SK-N-MC (cell line): Measurements from ENCODE around the gene ATP5F1E.

Source experiments
- EZH2 ChIP-seq: fragments of 200-600 bp; sonication (generic); IDR thresholded peaks from one replicate; pipeline ENCODE4 v1.6.1; 2017; ENCODE audit warnings: antibody characterized with exemption
- POLR2AphosphoS5 ChIP-seq: IDR thresholded peaks from 2 replicates; pipeline ENCODE4 v1.6.1; 2012; ENCODE audit warnings: mild to moderate bottlenecking, low read depth, low read length, borderline replicate concordance

DNA sequence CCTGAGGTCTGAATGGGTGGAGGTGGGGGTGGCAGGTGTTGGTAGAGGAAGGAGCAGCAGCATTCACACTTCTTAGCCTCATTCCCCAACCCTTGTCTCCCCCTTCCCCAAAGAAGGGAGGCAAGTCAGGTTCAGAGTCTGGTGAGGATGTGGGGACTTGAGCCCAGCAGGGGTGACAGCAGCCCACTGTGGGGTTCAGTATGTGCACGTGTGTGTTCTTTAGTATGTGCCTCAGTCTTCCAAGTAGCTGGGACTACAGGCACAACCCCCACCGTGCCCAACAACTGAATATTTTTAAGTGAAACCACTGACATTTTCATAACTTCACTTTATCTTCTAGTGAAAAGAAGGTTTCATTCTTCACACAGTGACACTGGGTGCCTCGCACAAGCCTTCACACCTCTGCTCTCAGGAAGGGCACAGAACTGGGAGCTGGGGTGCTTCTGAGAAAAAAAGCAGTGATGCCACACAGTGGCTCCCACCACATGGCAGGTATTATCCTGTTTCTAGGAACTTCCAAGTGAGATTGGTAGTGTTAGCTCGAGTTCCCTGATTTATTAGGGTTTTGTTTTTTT is 43.9 kb upstream of the ATP5F1E start:
- TF ChIP-seq EZH2 (no peak), POLR2AphosphoS5 (no peak)
